ENCODE data around the gene ALPK3.

The ALPK3 gene

GRCh38 chr15:84824260-84825007 is 7.3 kb downstream of the ALPK3 start:
- DNase-seq = no peak

- no peak for DNase-seq
These were observed 9.2 kb downstream of the ALPK3 start for GRCh38 chr15:84826369-84826823.

- no peak for DNase-seq
These were observed 10.1 kb downstream of the ALPK3 start for GRCh38 chr15:84827246-84827645.

GRCh38 chr15:84828086-84828908 is 11.1 kb downstream of the ALPK3 start:
- DNase-seq = peak; percentile 27

DNA sequence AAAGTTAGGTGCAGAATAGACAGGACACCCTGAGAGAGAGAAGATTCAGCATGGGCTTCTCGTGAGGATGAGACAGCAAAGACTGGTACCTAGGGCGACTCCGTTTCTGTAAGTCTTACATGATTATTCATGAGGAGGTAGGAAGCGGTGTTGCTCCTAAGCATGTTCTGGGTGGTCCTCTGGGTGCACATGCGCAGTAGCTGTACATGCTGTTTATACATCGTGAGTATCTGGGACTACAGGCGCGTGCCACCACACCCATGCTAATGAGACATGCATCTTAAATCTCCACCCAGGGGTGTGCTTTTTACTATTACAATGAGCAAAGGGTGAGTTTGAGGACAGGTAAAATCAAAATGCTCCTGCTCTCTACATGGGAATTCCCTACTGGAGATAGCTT is 12.3 kb downstream of the ALPK3 start:
- DNase-seq = no peak

GRCh38 chr15:84830036-84830435 is 12.9 kb downstream of the ALPK3 start:
- no peak for DNase-seq

GRCh38 chr15:84831028-84831427 is 13.9 kb downstream of the ALPK3 start:
- DNase-seq = no peak

- no peak for DNase-seq
These were observed 14.5 kb downstream of the ALPK3 start for GRCh38 chr15:84831613-84832012.

GRCh38 chr15:84832448-84833040 is 15.4 kb downstream of the ALPK3 start:
- DNase-seq = no peak

DNA sequence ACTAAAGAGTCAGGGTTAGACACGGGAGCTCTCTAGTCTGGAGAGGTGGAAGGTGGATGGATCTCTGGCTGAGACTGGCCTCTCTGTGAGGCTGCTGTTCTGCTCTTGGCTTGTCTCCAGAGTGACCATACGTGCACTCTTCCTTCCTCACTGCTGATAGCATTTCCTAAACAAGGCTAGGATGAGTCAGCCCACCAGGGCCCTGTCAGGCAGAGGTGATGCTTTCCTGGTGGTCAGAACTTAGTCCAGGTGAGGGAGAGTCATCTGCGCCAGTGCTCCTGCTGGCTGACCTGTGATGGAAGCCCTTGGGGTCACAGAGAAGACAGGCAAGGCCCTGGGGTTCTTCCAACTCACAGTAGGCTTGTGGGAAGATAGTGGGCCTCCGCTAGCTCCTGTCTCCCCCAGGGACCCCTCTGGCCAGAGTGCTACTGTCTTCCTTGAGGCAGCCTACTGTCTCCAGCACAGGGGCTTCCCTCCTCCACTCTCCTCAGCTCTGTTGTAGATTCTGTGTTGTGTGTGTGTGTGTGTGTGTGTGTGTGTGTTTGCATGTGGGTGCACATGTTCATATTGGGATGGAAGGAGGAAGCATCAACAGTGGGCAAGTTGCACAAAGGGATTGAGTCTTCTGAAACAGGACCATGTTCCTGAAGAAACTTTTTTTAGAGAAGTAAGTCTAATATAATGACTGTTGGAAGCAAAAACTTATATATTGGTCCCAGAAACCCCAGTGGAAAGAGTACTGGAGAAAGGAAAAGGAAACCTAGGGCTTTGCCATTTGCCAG is 16.5 kb downstream of the ALPK3 start:
- DNase-seq = peak; percentile 57

GRCh38 chr15:84834229-84834955 is 17.2 kb downstream of the ALPK3 start:
- no peak for DNase-seq

DNA sequence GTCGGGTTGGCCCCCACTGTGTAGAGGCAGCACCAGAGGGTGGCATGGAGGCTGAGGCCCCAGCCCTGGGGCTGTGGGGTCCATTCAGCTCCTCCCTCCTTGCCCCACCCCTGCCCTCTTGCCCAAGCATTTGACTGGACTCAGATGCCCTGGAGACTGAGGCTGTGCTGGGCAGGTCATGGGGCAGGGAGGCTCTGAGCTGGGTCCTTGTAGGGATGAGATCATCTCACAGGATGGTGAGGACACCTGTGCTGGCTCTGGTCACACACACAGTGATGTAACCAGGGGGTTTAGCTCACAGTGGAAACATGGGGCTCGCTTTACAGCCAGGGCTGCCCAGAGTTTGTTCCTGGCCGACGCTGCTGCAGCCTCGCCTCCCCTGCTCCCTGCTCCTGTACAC is 17.8 kb downstream of the ALPK3 start:
- DNase-seq = no peak

DNA sequence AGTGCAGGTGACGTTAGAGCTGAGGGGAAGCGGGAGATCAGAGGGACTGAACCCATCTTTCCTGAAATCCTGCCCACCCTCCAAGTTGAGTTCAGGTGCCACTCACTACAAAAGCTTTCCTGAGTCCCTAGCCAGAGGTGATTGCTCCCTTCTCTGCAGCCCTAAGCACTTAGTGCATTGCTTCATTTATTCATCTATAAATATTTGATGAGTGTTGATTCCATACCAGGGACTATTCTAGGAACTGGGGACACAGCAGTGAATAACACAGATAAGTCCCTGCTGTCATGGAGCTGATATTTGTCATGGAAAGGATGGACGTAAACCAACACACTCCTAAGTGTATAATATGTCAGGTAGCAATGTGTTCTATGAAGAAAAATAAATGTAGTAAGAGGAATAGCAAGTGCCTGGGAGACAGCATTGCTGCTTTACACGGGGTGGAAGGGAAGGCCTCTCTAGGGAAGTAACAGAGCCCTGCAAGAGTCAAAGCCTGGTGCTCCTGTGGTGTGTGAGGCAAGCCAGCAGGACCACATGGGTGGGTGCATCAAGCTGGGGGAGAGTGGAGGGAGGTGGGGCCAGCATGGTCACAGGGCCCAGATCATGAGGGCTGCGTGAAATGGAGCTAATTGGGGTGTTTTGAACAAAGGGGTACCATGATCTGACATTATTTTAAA is 18.6 kb downstream of the ALPK3 start:
- DNase-seq = no peak

GRCh38 chr15:84836844-84837243 is 19.7 kb downstream of the ALPK3 start:
- peak; percentile 40 for DNase-seq

DNA sequence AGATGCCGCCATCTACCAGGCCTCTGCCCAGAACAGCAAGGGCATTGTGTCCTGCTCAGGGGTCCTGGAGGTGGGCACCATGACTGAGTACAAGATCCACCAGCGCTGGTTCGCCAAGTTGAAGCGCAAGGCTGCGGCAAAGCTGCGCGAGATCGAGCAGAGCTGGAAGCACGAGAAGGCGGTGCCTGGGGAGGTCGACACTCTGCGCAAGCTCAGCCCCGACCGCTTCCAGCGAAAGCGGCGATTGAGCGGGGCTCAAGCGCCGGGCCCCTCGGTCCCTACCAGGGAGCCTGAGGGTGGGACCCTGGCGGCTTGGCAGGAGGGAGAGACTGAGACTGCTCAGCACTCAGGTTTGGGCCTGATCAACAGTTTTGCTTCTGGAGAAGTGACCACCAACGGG is 22.6 kb downstream of the ALPK3 start:
- DNase-seq = no peak

DNA sequence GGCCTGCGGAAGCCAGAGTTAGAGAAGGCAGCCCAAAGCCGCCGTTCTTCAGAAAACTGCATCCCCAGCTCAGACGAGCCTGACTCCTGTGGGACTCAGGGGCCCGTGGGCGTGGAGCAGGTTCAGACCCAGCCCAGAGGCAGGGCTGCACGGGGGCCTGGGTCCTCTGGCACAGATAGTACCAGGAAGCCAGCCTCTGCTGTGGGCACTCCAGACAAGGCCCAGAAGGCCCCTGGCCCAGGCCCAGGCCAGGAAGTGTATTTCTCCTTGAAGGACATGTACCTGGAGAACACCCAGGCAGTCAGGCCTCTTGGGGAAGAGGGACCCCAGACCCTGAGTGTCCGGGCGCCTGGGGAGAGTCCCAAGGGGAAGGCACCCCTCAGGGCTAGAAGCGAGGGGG is 23.1 kb downstream of the ALPK3 start:
- DNase-seq = no peak

DNA sequence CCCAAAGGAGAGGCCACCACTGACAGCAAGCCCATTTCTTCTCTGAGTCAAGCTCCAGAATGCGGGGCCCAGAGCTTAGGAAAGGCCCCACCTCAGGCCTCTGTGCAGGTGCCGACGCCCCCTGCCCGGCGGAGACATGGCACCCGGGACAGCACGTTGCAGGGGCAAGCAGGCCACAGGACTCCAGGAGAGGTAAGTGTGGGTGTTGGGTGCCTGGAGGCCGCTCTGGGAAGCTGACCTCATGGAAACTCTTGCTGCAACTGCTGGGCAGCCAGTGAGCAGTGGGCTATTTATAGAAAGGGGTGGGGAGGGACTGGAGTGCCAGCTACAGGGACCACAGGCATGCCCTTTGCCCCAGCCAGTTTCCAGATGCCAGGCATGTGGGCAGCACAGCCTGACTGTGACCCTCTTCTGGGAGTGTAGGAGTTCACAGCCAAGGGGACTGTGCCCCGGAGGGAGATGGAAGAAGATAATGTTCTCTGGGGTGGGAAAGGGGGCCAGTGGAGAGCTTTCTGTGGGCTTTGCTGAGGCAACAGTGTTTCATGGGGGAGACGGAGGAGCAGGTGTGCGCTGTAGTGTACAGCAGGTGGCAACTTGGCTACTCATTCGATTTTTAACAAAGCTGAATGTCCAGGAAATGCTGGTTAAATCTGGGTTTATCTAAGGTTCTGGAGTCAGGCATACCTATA is 23.7 kb downstream of the ALPK3 start:
- DNase-seq = peak; percentile 54

- no peak for DNase-seq
These were observed 25.6 kb downstream of the ALPK3 start for GRCh38 chr15:84842781-84843180.

GRCh38 chr15:84844964-84845363 is 27.8 kb downstream of the ALPK3 start:
- DNase-seq = no peak

- DNase-seq = peak; percentile 43
These were observed 28.5 kb downstream of the ALPK3 start for GRCh38 chr15:84845631-84846030.

DNA sequence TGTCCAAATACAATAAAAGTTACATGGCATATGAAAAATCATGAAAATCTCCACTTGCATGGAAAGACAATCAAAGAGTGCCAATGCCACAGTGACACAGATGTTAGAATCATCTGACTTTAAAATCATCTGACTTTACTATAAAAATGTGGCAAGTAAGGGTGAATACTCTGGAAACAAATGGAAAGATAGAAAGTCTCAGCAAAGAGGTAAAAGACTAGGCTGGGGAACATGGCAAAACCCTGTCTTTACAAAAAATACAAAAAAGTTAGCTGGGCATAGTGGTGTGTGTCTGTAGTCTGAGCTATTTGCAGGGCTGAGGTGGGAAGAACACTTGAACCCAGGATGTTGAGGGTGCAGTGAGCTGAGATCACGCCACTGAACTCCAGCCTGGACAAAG is 29.1 kb downstream of the ALPK3 start:
- no peak for DNase-seq

Measured in MV-4-11 (cell line).